GM10266 (cell line): ENCODE measurements around the gene FGF14.

ENCODE experiments used
- DNase-seq: peaks from one replicate; pipeline ENCODE4 v3.0.0; 2012; ENCODE audit errors: extremely low spot score
- CTCF ChIP-seq: IDR thresholded peaks from 2 replicates; pipeline ENCODE4 v1.5.1; 2012; ENCODE audit warnings: mild to moderate bottlenecking, low read depth; ENCODE audit not compliant: control insufficient read depth, insufficient read depth; ENCODE audit errors: missing control alignments

Gene FGF14

GRCh38 chr13:102227741-102228140 is 174.1 kb downstream of the FGF14 start:
- DNase-seq, result no peak
- TF ChIP-seq CTCF, result no peak

- DNase-seq, result no peak
- no peak for TF ChIP-seq CTCF
Measured at GRCh38 chr13:102226591-102226990, 175.3 kb downstream of the FGF14 start.

GRCh38 chr13:102225892-102226291 is 176.0 kb downstream of the FGF14 start:
- no peak for TF ChIP-seq CTCF
- no peak for DNase-seq

DNA sequence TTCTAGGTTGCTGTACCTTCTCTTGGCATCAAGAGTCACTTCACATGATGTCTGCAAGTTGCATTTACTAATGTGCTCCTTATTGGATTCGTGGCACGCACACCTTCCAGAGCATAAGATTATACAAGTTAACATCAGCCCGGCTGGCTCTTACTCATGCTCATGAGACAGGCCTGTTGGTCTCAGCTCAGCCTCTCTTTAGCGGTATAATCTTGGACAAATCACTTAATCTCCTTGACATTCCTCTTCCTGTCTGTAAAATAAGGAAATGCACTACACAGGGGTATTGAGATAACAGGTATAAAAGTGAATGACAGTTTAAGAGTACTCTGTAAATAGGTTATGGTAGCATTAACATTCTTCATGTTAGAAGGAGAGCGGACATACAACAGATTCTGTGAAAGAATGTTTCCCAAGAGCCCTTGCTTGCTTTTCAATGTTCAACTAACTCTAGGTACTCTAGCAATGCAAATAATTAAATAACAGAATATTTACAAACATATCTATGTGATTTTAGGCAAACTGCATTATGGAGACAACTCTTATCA is 181.1 kb downstream of the FGF14 start:
- no peak for TF ChIP-seq CTCF
- no peak for DNase-seq

DNA sequence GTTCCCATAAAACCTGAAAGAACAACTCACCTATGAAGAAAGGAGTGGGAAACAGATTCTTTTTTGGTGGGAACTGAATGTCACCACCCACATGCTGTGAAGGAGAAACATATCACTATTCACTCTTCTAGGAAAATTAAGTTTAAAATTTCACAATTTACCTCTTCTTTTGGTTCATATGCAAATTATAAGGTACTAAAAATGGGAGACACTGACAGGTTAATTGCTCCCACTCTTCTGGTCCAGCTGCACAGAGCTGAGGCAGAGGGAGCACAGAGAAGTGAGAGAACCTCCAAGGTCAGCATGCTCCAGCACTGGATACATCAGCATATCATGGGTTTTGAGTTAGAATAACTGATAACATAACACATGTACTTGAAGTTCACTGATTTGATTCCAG is 186.9 kb downstream of the FGF14 start:
- no peak for TF ChIP-seq CTCF
- DNase-seq, result no peak

DNA sequence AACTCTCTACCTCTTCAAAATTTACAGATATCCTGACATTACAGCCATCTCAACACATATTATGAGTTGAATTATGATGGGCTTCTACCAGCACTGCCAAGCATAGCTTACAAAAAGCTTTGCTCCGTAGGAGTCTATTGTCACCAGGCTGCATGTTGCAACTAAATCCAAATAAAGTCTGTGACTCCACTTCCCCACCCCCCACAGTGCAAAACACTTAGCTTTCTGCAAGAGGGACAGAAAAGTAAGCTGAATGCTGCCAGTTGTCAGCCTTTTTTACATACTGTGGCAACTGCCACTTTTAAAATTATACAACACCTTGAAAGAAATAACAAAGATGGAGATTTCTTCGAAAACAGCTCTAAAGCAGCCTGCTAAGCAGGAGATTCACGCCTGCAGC is 189.1 kb downstream of the FGF14 start:
- DNase-seq, result no peak
- TF ChIP-seq CTCF, result no peak

- TF ChIP-seq CTCF, result no peak
- DNase-seq, result no peak
Measured at GRCh38 chr13:102208347-102208746, 193.5 kb downstream of the FGF14 start.
